Measurements from ENCODE around the gene PPOX. TPM values are rescaled to one million over a fixed set of nuclear protein-coding genes. Genes with fewer than 3 reads are reported as not detected.

The PPOX gene
- total and polyA plus RNA-seq, 4 experiments from 2014 or later = 16.3 to 69.8 (median 42.5) TPM

DNA sequence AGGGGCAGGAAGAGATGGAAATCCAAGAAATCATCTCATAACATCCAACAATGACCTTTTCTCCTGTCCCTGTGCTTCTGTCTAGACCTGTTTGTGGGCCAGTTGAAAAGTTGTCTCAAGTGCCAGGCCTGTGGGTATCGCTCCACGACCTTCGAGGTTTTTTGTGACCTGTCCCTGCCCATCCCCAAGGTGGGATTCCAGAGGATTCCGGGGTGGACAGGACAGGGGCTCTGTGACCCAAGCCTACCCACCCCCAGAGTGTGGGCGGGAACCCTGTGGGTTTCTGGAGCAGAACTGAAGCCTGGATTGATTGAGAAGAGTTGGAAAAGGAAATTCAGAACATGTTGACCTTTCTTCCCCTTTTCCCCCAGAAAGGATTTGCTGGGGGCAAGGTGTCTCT is 2.4 kb upstream of the PPOX start:
- Mint-ChIP-seq H3K4me3 (peak overlapping the region in 3 of 8 donors; percentile 18 to 55 (median 46)), H3K27me3 (no peaks in the 10 kb centered on the region), H3K9me3 (peaks cover 0 to 3% (median 0%) of the 10 kb centered on the region in 8 donors), H3K4me1 (peaks cover 35 to 87% (median 57%) of the 10 kb centered on the region in 4 donors), H3K27ac (peak overlapping the region; percentile 73 to 100 (median 99)), H3K36me3 (peaks cover 14 to 40% of the 10 kb centered on the region in 2 donors)
- DNase-seq = no peak
- ChIA-PET CTCF (ENCODE audit: partially characterized antibody) (interaction anchor here (2.9 to 8.2 kb wide), 4 partner anchors 10 to 39 kb away, joined by 29 to 115 read pairs (median 72); partner anchors contain the start of genes NDUFS2 and UFC1), POLR2A (ENCODE audit: partially characterized antibody) (interaction anchor here (1.3 to 3.8 kb wide), 2 partner anchors 10 to 18 kb away, joined by 3 to 67 read pairs; partner anchors contain the start of gene UFC1)
- no peak overlapping the region for H3K27ac ChIP-seq (ENCODE audit: low read depth, low read length)
- H3K4me1 ChIP-seq (ENCODE audit: insufficient read depth, low read length) = peaks cover 54% of the 10 kb centered on the region
- H3K9me3 ChIP-seq (ENCODE audit: control insufficient read depth in 1 of 2, low read length in 2 of 2) = no peaks in the 10 kb centered on the region
- H3K4me3 ChIP-seq (ENCODE audit: low read length in 2 of 2) = no peak overlapping the region
- intact Hi-C loops (cut with micrococcal nuclease) = no loop called here
- no peaks in the 10 kb centered on the region for H3K27me3 ChIP-seq (ENCODE audit: insufficient read depth, low read length)
- peaks cover 19% of the 10 kb centered on the region for H3K36me3 ChIP-seq (ENCODE audit: insufficient read depth, low read length)

DNA sequence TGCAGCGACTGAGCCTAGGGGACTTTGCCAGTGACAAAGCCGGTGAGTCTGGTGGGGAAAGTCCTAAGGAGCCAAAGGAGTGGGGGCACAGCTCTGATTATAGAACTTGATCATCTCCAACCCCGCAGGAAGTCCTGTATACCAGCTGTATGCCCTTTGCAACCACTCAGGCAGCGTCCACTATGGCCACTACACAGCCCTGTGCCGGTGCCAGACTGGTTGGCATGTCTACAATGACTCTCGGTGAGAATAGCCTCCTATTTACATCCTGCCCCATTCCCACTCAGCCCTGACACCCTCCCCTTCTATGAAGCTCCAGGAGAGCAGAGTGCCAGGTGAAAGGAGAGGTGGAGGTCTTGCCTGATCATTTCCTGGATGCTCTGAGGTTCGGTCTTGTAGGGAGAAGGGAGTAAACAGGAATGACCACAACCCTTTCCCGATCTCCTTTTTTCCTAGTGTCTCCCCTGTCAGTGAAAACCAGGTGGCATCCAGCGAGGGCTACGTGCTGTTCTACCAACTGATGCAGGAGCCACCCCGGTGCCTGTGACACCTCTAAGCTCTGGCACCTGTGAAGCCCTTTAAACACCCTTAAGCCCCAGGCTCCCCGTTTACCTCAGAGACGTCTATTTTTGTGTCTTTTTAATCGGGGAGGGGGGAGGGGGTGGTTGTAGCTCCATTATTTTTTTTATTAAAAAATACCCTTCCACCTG is 1.2 kb upstream of the PPOX start:
- POLR2A ChIA-PET (ENCODE audit: partially characterized antibody) = interaction anchor here (0.9 to 7.3 kb wide), 26 partner anchors 8 to 225 kb away, joined by 3 to 132 read pairs (median 9); partner anchors contain the start of genes ARHGAP30, B4GALT3, DEDD and KLHDC9
- peaks cover 30 to 81% (median 51%) of the 10 kb centered on the region in 4 donors for H3K4me1 Mint-ChIP-seq

DNA sequence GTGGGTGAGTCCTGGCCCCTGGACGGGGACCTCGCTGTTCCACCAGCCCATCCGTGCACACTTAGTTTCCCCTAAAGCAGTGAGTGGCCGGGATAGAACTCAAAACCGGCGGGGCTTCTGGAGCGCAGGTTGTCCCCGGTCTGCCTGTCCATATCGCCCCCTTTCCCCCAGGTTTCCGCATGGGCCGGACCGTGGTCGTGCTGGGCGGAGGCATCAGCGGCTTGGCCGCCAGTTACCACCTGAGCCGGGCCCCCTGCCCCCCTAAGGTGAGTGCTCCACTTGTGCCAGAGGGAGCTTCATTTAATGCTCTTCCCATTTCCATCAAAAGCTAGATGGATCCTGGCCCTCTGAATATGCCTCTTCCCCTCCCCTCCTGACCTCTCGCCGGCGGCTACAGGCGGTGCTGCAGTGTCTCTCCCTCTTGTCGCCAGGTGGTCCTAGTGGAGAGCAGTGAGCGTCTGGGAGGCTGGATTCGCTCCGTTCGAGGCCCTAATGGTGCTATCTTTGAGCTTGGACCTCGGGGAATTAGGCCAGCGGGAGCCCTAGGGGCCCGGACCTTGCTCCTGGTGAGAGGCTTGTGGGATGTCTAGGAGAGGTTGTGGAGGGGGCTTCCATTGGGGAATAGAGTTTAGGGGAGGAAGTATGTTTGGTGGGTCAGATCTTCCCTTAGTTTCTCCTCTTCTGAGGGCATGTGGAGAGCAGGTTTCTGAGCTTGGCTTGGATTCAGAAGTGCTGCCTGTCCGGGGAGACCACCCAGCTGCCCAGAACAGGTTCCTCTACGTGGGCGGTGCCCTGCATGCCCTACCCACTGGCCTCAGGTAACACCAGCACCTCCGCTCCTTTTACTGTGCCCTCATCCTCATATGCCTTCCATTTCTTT is 683 bp downstream of the PPOX start:
- peak overlapping the region; percentile 89 to 96 (median 94) for H3K4me3 Mint-ChIP-seq
- H3K36me3 Mint-ChIP-seq = peaks cover 25 to 48% of the 10 kb centered on the region in 2 donors
- peaks cover 29% of the 10 kb centered on the region for H3K4me1 ChIP-seq (ENCODE audit: insufficient read depth, low read length)
- H3K9me3 ChIP-seq (ENCODE audit: control insufficient read depth in 1 of 2, low read length in 2 of 2) = no peaks in the 10 kb centered on the region
- peak overlapping the region; percentile 50 to 77 for H3K4me3 ChIP-seq (ENCODE audit: low read length in 2 of 2)
- POLR2A ChIA-PET (ENCODE audit: partially characterized antibody) = interaction anchor here (0.8 to 7.3 kb wide), 28 partner anchors 9 to 223 kb away, joined by 3 to 132 read pairs (median 6); partner anchors contain the start of genes B4GALT3, DEDD, KLHDC9 and NDUFS2
- peak overlapping the region; percentile 83 for H3K27ac ChIP-seq (ENCODE audit: low read depth, low read length)
- CTCF ChIA-PET (ENCODE audit: partially characterized antibody) = interaction anchor here (1.0 to 8.2 kb wide), 21 partner anchors 9 to 216 kb away, joined by 3 to 115 read pairs (median 9); partner anchors contain the start of genes B4GALT3, CFAP126, DEDD and NDUFS2
- H3K9me3 Mint-ChIP-seq = peaks cover 0 to 2% (median 0%) of the 10 kb centered on the region in 8 donors
- no peaks in the 10 kb centered on the region for H3K27me3 Mint-ChIP-seq
- H3K27ac Mint-ChIP-seq = peak overlapping the region; percentile 96 to 100 (median 100)
- H3K27me3 ChIP-seq (ENCODE audit: insufficient read depth, low read length) = no peaks in the 10 kb centered on the region
- peaks cover 42% of the 10 kb centered on the region for H3K36me3 ChIP-seq (ENCODE audit: insufficient read depth, low read length)
- peaks cover 17 to 72% (median 39%) of the 10 kb centered on the region in 4 donors for H3K4me1 Mint-ChIP-seq
- no peak for DNase-seq
- intact Hi-C loops (cut with micrococcal nuclease) = loop anchor here (1.0 to 5.0 kb wide), 6 partner anchors 10 to 120 kb away; partner anchors contain the start of genes B4GALT3, DEDD, NDUFS2 and USF1

More for the DNA sequence above, 1.2 kb upstream of the PPOX start:
- Histone ChIP-seq H3K4me1 (ENCODE audit: insufficient read depth, low read length) (peaks cover 47% of the 10 kb centered on the region), H3K4me3 (ENCODE audit: low read length in 2 of 2) (peak overlapping the region; percentile 73 to 77), H3K9me3 (ENCODE audit: control insufficient read depth in 1 of 2, low read length in 2 of 2) (no peaks in the 10 kb centered on the region), H3K27ac (ENCODE audit: low read depth, low read length) (peak overlapping the region; percentile 83), H3K36me3 (ENCODE audit: insufficient read depth, low read length) (peaks cover 26% of the 10 kb centered on the region), H3K27me3 (ENCODE audit: insufficient read depth, low read length) (no peaks in the 10 kb centered on the region)
- Mint-ChIP-seq H3K4me3 (peak overlapping the region; percentile 61 to 96 (median 94)), H3K27me3 (no peaks in the 10 kb centered on the region), H3K36me3 (peaks cover 17 to 41% of the 10 kb centered on the region in 2 donors), H3K27ac (peak overlapping the region; percentile 96 to 100 (median 100)), H3K9me3 (peaks cover 0 to 2% (median 0%) of the 10 kb centered on the region in 8 donors)
- CTCF ChIA-PET (ENCODE audit: partially characterized antibody) = interaction anchor here (0.6 to 8.2 kb wide), 26 partner anchors 8 to 594 kb away, joined by 3 to 115 read pairs (median 8); partner anchors contain the start of genes APOA2, B4GALT3, DEDD and NDUFS2
- intact Hi-C loops (cut with micrococcal nuclease) = loop anchor here (5.0 kb wide), 1 partner anchor 118 kb away; the partner anchor contains the start of gene USF1
- DNase-seq = no peak

DNA sequence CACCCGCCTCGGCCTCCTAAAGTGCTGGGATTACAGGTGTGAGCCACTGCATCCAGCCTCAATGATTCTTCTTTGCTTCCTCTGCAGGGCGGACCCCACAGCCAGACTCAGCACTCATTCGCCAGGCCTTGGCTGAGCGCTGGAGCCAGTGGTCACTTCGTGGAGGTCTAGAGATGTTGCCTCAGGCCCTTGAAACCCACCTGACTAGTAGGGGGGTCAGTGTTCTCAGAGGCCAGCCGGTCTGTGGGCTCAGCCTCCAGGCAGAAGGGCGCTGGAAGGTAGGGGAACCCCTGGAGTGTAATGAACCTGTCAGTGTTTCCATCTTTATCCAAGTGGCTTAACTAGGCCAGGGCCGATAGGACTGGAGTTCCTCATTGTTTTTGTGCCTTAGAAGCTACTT is 2.7 kb downstream of the PPOX start:
- Histone ChIP-seq H3K9me3 (ENCODE audit: control insufficient read depth in 1 of 2, low read length in 2 of 2) (no peaks in the 10 kb centered on the region), H3K4me3 (ENCODE audit: low read length in 2 of 2) (no peak overlapping the region), H3K27ac (ENCODE audit: low read depth, low read length) (no peak overlapping the region), H3K36me3 (ENCODE audit: insufficient read depth, low read length) (peaks cover 46% of the 10 kb centered on the region), H3K4me1 (ENCODE audit: insufficient read depth, low read length) (peaks cover 26% of the 10 kb centered on the region), H3K27me3 (ENCODE audit: insufficient read depth, low read length) (no peaks in the 10 kb centered on the region)
- Mint-ChIP-seq H3K36me3 (peaks cover 32 to 54% of the 10 kb centered on the region in 2 donors), H3K4me3 (peak overlapping the region in 1 of 8 donors; percentile 44), H3K4me1 (peaks cover 14 to 74% (median 40%) of the 10 kb centered on the region in 4 donors), H3K27me3 (no peaks in the 10 kb centered on the region), H3K9me3 (no peaks in the 10 kb centered on the region), H3K27ac (peak overlapping the region in 3 of 7 donors; percentile 6 to 70 (median 52))
- intact Hi-C loops (cut with micrococcal nuclease) = loop anchor here (5.0 kb wide), 1 partner anchor 122 kb away; the partner anchor contains the start of gene USF1
- ChIA-PET CTCF (ENCODE audit: partially characterized antibody) (interaction anchor here (0.6 to 8.2 kb wide), 8 partner anchors 7 to 179 kb away, joined by 4 to 115 read pairs (median 46); partner anchors contain the start of genes B4GALT3, NDUFS2 and TOMM40L), POLR2A (ENCODE audit: partially characterized antibody) (interaction anchor here (0.7 to 7.3 kb wide), 6 partner anchors 12 to 144 kb away, joined by 3 to 132 read pairs (median 4); partner anchors contain the start of gene NDUFS2)
- DNase-seq = no peak

DNA sequence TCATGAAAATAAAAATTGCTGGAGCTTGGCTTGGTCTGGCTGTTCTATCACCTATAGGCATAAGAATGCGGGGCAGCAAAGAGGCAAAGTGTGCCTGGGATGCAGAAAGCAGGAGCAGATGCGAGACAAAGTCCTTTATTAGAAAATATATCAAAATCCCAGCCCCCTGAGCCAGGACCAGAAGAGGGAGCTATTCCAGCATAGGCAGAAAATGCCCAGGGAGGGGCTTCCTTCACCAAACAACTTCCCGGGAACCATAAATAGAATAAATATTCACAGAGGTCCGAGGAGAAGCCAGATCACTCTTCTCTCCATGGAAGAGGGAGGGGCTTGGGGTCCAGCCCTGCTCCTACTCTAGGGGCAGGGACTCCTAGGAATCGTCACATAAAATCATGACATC is 5.0 kb downstream of the PPOX start:
- Histone ChIP-seq H3K36me3 (ENCODE audit: insufficient read depth, low read length) (peaks cover 59% of the 10 kb centered on the region), H3K9me3 (ENCODE audit: control insufficient read depth in 1 of 2, low read length in 2 of 2) (no peaks in the 10 kb centered on the region), H3K27me3 (ENCODE audit: insufficient read depth, low read length) (no peaks in the 10 kb centered on the region), H3K4me3 (ENCODE audit: low read length in 2 of 2) (no peak overlapping the region), H3K4me1 (ENCODE audit: insufficient read depth, low read length) (peaks cover 30% of the 10 kb centered on the region), H3K27ac (ENCODE audit: low read depth, low read length) (no peak overlapping the region)
- intact Hi-C loops (cut with micrococcal nuclease) = no loop called here
- Mint-ChIP-seq H3K27ac (peak overlapping the region in 3 of 7 donors; percentile 17 to 63 (median 59)), H3K36me3 (peaks cover 48 to 67% of the 10 kb centered on the region in 2 donors), H3K4me3 (no peak overlapping the region), H3K9me3 (no peaks in the 10 kb centered on the region), H3K4me1 (peaks cover 27 to 77% (median 46%) of the 10 kb centered on the region in 4 donors), H3K27me3 (no peaks in the 10 kb centered on the region)
- no peak for DNase-seq
- CTCF ChIA-PET (ENCODE audit: partially characterized antibody) = interaction anchor here (1.0 to 8.2 kb wide), 3 partner anchors 10 to 54 kb away, joined by 3 to 98 read pairs (median 10); partner anchors contain the start of gene TOMM40L
- POLR2A ChIA-PET (ENCODE audit: partially characterized antibody) = interaction anchor here (0.7 to 7.3 kb wide), 7 partner anchors 9 to 101 kb away, joined by 3 to 132 read pairs (median 4); partner anchors contain the start of genes ARHGAP30, DEDD, NDUFS2 and USP21

DNA sequence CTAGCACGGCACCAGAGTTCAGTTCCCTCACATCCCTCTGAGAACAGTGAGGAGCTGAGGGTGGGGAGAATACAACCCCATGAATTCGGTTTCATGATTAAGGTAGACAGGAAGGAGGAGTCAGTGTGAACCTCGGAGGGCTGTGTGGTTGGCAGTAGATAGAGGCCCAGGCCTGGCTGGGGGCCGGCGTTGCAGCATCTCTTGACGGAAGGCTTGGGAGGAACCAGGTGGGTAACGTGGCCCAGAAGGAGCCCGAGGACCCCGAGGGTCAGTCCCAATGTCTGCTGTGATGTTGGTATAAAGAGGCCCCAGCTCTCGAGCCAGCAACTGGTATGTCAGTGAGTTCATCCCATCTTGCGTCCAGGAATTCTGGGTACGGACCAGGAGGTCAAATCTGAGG is 5.5 kb downstream of the PPOX start:
- H3K4me3 Mint-ChIP-seq = no peak overlapping the region
- peaks cover 30 to 77% (median 49%) of the 10 kb centered on the region in 4 donors for H3K4me1 Mint-ChIP-seq
- CTCF ChIA-PET (ENCODE audit: partially characterized antibody) = interaction anchor here (1.0 to 8.2 kb wide), 3 partner anchors 9 to 44 kb away, joined by 3 to 98 read pairs (median 3); no protein-coding TSS in a partner anchor

More for the DNA sequence above, 5.5 kb downstream of the PPOX start:
- intact Hi-C loops (cut with micrococcal nuclease) = no loop called here
- H3K27me3 ChIP-seq (ENCODE audit: insufficient read depth, low read length) = no peaks in the 10 kb centered on the region
- H3K27ac ChIP-seq (ENCODE audit: low read depth, low read length) = no peak overlapping the region
- H3K4me3 ChIP-seq (ENCODE audit: low read length in 2 of 2) = no peak overlapping the region
- peaks cover 33% of the 10 kb centered on the region for H3K4me1 ChIP-seq (ENCODE audit: insufficient read depth, low read length)
- DNase-seq = no peak
- POLR2A ChIA-PET (ENCODE audit: partially characterized antibody) = interaction anchor here (1.0 to 7.3 kb wide), 5 partner anchors 9 to 102 kb away, joined by 3 to 132 read pairs (median 4); partner anchors contain the start of genes ARHGAP30 and USP21
- H3K9me3 ChIP-seq (ENCODE audit: control insufficient read depth in 1 of 2, low read length in 2 of 2) = no peaks in the 10 kb centered on the region
- H3K36me3 ChIP-seq (ENCODE audit: insufficient read depth, low read length) = peaks cover 59% of the 10 kb centered on the region
- Mint-ChIP-seq H3K9me3 (no peaks in the 10 kb centered on the region), H3K27ac (peak overlapping the region in 1 of 7 donors; percentile 63), H3K36me3 (peaks cover 48 to 70% of the 10 kb centered on the region in 2 donors), H3K27me3 (no peaks in the 10 kb centered on the region)
